GM12865 (cell line): Measurements from ENCODE around the gene ST3GAL4.

Source experiments
- DNase-seq: peaks from one replicate; pipeline ENCODE4 v3.0.0; 2010; ENCODE audit warnings: low read depth
- H3K4me3 ChIP-seq: 2 replicates; pipeline ENCODE4 v1.5.1; 2011; ENCODE audit warnings: mild to moderate bottlenecking, low read depth, low read length, control low read depth
- TF ChIP-seq, protein P1 (sequence below): IDR thresholded peaks from 2 replicates; pipeline ENCODE4 v1.5.1; 2011; ENCODE audit warnings: low read length, control low read depth, low read depth, inconsistent platforms; ENCODE audit not compliant: insufficient read depth; ENCODE audit errors: missing control alignments

The ST3GAL4 gene

DNA sequence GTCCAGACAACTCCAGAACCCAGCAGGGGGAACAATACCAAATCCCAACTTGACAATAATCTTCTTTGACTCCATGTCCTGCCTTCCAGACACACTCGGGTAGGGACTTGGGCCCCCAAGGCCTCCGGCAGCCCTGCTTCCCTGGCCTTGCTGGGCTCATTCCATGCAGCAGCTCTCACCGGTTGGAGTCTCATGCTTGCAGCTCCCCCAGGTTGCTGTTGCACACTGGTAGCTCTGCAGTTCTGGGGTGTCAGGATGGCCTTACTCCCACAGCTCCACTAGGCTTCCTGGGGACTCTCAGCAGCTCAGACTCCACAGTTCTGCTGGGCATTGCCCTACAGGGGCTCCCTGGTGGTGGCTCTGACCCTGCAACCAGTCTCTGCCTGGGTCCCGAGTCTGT is 42.8 kb downstream of the ST3GAL4 start:
- H3K4me3 ChIP-seq, result no peak overlapping the region
- no peak for DNase-seq
- TF ChIP-seq, protein P1, sequence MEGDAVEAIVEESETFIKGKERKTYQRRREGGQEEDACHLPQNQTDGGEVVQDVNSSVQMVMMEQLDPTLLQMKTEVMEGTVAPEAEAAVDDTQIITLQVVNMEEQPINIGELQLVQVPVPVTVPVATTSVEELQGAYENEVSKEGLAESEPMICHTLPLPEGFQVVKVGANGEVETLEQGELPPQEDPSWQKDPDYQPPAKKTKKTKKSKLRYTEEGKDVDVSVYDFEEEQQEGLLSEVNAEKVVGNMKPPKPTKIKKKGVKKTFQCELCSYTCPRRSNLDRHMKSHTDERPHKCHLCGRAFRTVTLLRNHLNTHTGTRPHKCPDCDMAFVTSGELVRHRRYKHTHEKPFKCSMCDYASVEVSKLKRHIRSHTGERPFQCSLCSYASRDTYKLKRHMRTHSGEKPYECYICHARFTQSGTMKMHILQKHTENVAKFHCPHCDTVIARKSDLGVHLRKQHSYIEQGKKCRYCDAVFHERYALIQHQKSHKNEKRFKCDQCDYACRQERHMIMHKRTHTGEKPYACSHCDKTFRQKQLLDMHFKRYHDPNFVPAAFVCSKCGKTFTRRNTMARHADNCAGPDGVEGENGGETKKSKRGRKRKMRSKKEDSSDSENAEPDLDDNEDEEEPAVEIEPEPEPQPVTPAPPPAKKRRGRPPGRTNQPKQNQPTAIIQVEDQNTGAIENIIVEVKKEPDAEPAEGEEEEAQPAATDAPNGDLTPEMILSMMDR, result no peak

DNA sequence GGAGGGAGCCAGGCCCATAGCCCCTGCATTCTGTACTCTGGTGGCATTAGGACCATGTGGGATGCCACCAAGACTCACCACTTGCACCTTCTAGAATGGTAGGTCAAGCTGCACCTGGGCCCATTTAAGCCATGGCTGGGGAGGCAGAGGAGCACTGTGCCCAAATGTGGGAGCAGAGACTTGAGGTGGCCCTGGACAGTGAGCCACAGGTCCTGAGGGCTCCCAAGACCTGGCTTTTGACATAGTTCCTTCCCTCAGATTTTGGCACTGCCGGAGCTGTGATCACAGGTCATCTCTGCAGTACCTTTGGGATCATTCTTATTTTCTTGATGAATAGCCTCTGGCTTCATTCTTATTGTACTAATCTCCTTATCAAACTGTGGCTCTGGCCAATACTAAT is 43.2 kb downstream of the ST3GAL4 start:
- DNase-seq, result no peak
- TF ChIP-seq, protein P1, result no peak

GRCh38 chr11:126400019-126400418 is 44.5 kb downstream of the ST3GAL4 start:
- H3K4me3 ChIP-seq, result no peak overlapping the region
- TF ChIP-seq, protein P1, result no peak
- DNase-seq, result no peak

More for the DNA sequence above, 43.2 kb downstream of the ST3GAL4 start:
- H3K4me3 ChIP-seq, result no peak overlapping the region

DNA sequence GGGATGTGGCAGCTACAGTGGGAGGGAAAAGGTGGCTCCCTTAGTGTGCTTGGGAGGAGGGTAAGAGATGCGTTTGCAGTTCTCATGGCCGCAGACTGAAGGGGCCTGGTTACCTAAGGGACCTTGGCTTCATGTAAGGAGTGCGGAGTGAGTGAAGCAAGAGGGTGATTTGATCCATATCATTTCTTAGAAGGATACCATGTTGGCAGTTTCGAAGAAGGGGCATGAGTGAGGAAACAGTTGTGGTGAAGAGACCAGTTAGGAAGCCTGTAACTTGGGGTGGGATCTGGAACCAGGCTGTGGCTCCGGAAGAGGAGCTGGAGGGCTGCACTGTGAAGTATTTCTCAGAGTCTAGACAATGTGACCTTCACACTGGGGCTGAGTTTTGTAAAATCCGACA is 45.0 kb downstream of the ST3GAL4 start:
- no peak for DNase-seq
- TF ChIP-seq, protein P1, result no peak
- no peak overlapping the region for H3K4me3 ChIP-seq

- no peak for DNase-seq
- TF ChIP-seq, protein P1, result no peak
- no peak overlapping the region for H3K4me3 ChIP-seq
These were observed 47.6 kb downstream of the ST3GAL4 start for GRCh38 chr11:126403022-126403581.

DNA sequence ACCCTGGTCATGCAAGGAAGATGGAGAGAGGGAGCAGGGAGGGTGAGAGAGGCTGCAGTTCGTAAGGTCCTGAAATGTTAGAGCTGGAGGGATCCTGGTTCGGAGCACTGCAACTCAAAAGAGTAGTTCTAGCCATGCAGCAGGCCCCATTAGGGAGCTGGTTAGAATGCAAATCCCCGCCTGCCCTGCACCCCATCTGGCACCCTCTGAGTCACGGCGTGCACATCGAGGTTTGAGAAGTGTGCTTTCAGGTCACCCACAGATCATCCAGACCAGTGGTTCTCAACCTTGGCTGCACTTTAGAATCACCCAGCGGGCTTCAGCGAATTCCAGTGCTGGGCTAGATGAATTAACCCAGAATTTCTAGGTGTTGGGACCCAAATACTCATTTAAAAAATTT is 48.2 kb downstream of the ST3GAL4 start:
- TF ChIP-seq, protein P1, result no peak
- DNase-seq, result peak; percentile 65
- no peak overlapping the region for H3K4me3 ChIP-seq

DNA sequence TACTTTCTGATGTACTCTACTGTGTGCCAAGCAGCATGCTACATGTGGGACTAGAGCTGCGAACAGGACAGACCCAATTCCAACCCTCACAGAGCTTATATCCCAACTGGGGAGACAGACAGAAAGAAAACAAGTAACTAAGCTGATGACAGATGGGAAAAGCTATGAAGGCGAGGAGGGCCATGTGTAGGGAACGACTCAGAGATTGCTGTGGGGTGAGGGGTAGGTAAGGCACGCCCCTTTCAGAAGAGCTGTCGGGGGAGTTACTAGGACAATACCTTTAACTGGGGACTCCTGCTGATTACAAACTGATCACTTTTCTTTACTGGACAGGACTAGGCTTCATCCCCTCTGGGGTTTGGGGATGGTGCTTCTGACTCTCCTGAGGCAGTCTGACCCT is 48.9 kb downstream of the ST3GAL4 start:
- TF ChIP-seq, protein P1, result no peak
- no peak for DNase-seq
- no peak overlapping the region for H3K4me3 ChIP-seq
